Keratinocyte (primary cell): ENCODE results near the gene PDE6D. TPM values are rescaled to one million over a fixed set of nuclear protein-coding genes. Genes with fewer than 3 reads are reported as not detected.

Experiments used
- DNase-seq: peaks from one replicate; pipeline ENCODE4 v3.0.0-alpha.2; 2011; ENCODE audit warnings: low read depth, missing footprints, low spot score
- FAIRE-seq: peaks from 2 replicates; lab custom pipeline; 2011; peaks lifted over from hg19 to GRCh38; lab: Jason Lieb, UNC
- H2AFZ ChIP-seq: 2 replicates; pipeline ENCODE4 v1.6.0; 2012; ENCODE audit warnings: low read length, control low read depth, inconsistent platforms; ENCODE audit not compliant: control insufficient read depth
- H3K27ac ChIP-seq: 2 replicates; pipeline ENCODE4 v1.5.1; 2011; ENCODE audit warnings: low read length; ENCODE audit not compliant: control insufficient read depth, insufficient read depth
- H3K27me3 ChIP-seq: 3 replicates; pipeline ENCODE4 v1.6.0; 2011; ENCODE audit warnings: low read length; ENCODE audit not compliant: control insufficient read depth, insufficient read depth; ENCODE audit errors: extremely low read depth
- H3K36me3 ChIP-seq, 2 experiments: 2 replicates in 1 of 2; 3 replicates in 1 of 2; pipeline ENCODE4 v1.5.1; 2011; ENCODE audit warnings: low read length in 2 of 2, mild to moderate bottlenecking in 1 of 2; ENCODE audit not compliant: control insufficient read depth in 2 of 2, insufficient read depth in 2 of 2; ENCODE audit errors: extremely low read depth in 1 of 2
- H3K4me1 ChIP-seq: 3 replicates; pipeline ENCODE4 v1.5.1; 2011; ENCODE audit warnings: low read length; ENCODE audit not compliant: control insufficient read depth, insufficient read depth; ENCODE audit errors: extremely low read depth
- H3K4me2 ChIP-seq: 3 replicates; pipeline ENCODE4 v1.6.0; 2011; ENCODE audit warnings: low read depth, low read length; ENCODE audit not compliant: control insufficient read depth, insufficient read depth; ENCODE audit errors: extremely low read depth
- H3K4me3 ChIP-seq, 3 experiments: fragments of 200-600 bp in 1 of 3; sonication (generic) in 1 of 3; 2 replicates in 2 of 3; 3 replicates in 1 of 3; pipeline ENCODE4 v1.5.1; 2011 to 2016; ENCODE audit warnings: low read length in 3 of 3, mild to moderate bottlenecking in 3 of 3, control low read depth in 2 of 3, inconsistent platforms in 1 of 3, low read depth in 1 of 3, mixed read lengths in 1 of 3, mixed run types in 1 of 3, moderate library complexity in 1 of 3; ENCODE audit not compliant: control insufficient read depth in 2 of 3, insufficient read depth in 2 of 3; ENCODE audit errors: extremely low read depth in 1 of 3
- H3K79me2 ChIP-seq: 2 replicates; pipeline ENCODE4 v1.6.0; 2012; ENCODE audit warnings: low read length; ENCODE audit not compliant: control insufficient read depth, insufficient read depth
- H3K9ac ChIP-seq: 3 replicates; pipeline ENCODE4 v1.6.0; 2011; ENCODE audit warnings: low read length; ENCODE audit not compliant: control insufficient read depth, insufficient read depth; ENCODE audit errors: extremely low read depth
- H3K9me1 ChIP-seq: 3 replicates; pipeline ENCODE4 v1.6.0; 2011; ENCODE audit warnings: low read length; ENCODE audit not compliant: control insufficient read depth, insufficient read depth; ENCODE audit errors: extremely low read depth
- H3K9me3 ChIP-seq: 2 replicates; pipeline ENCODE4 v1.5.1; 2012; ENCODE audit warnings: low read depth, low read length; ENCODE audit not compliant: control insufficient read depth
- H4K20me1 ChIP-seq: 3 replicates; pipeline ENCODE4 v1.6.0; 2011; ENCODE audit warnings: low read length; ENCODE audit not compliant: control insufficient read depth, insufficient read depth; ENCODE audit errors: extremely low read depth
- EZH2 ChIP-seq: IDR thresholded peaks from one replicate; pipeline ENCODE4 v1.6.1; 2012; ENCODE audit warnings: inconsistent platforms, mild to moderate bottlenecking, low read length, moderate library complexity
- dilution Hi-C: fragments of 300-500 bp; cut with MboI; formaldehyde crosslinking; loops from one replicate; pipeline ENCODE4 v1.7.0; 2020; ENCODE audit warnings: low sequenced_read_pairs; ENCODE audit not compliant: extremely low pct_ligation_motif_present
- polyA plus RNA-seq, 5 experiments: library from polyadenylated mRNA; depleted of rRNA in 3 of 5; stranded (reverse) in 3 of 5; stranded (forward) in 1 of 5; unstranded in 1 of 5; fragments of >200 nt; gene quantifications; 1 replicate in 1 of 5; 2 replicates in 3 of 5; 3 replicates in 1 of 5; pipeline versions ENCODE4 v1.2.1 to v1.2.3, GENCODE V29; 2011 to 2012; ENCODE audit warnings: missing spikeins in 2 of 5, low read depth in 1 of 5, low replicate concordance in 1 of 5
- TF ChIP-seq, protein P1 (sequence below), 3 experiments: IDR thresholded peaks in 1 of 3; conservative IDR thresholded peaks in 1 of 3; optimal IDR thresholded peaks in 1 of 3; 2 replicates in 2 of 3; 3 replicates in 1 of 3; pipeline versions ENCODE3 to v1.5.1; 2011; ENCODE audit warnings: low read length in 3 of 3, mild to moderate bottlenecking in 3 of 3, moderate library complexity in 2 of 3, control low read depth in 1 of 3, inconsistent platforms in 1 of 3; ENCODE audit not compliant: insufficient read depth in 2 of 3; ENCODE audit errors: extremely low read depth in 1 of 3

PDE6D gene
- polyA plus RNA-seq, 1 donor (not counting 4 experiments of a cell fraction or from before 2014, with no cell fraction given) = 31.6 TPM

DNA sequence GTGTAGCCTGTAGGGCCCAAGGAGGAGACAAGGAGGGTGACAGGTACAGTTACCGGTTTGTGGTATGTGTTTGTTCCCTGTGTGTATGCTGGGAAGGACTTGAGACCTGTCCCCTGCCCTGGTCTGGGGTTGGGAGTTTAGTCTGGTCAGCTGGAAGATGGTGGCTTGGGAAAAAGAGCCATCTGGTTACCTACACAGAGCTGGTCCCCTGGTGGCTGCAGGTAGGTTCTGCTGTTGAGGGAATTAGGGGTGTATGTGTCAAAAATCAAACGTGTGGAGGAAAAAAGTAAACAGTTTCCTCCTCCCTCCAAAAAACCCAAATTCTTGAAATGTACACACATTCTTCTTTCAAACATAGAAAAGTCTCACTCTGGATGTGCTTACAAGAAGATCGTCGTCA, 48.5 kb downstream of the PDE6D start:
- Histone ChIP-seq H3K4me1 (no peaks in the 10 kb centered on the region), H3K79me2 (no peaks in the 10 kb centered on the region), H3K4me3 (no peak overlapping the region), H4K20me1 (no peaks in the 10 kb centered on the region), H3K4me2 (no peak overlapping the region), H3K9me3 (no peaks in the 10 kb centered on the region), H2AFZ (no peak overlapping the region), H3K36me3 (peaks cover 0 to 1% of the 10 kb centered on the region in 2 experiments), H3K9ac (no peak overlapping the region), H3K27me3 (no peaks in the 10 kb centered on the region), H3K27ac (no peak overlapping the region), H3K9me1 (no peaks in the 10 kb centered on the region)
- no peak for FAIRE-seq
- DNase-seq = no peak
- dilution Hi-C loops = no loop called here
- TF ChIP-seq, protein P1, sequence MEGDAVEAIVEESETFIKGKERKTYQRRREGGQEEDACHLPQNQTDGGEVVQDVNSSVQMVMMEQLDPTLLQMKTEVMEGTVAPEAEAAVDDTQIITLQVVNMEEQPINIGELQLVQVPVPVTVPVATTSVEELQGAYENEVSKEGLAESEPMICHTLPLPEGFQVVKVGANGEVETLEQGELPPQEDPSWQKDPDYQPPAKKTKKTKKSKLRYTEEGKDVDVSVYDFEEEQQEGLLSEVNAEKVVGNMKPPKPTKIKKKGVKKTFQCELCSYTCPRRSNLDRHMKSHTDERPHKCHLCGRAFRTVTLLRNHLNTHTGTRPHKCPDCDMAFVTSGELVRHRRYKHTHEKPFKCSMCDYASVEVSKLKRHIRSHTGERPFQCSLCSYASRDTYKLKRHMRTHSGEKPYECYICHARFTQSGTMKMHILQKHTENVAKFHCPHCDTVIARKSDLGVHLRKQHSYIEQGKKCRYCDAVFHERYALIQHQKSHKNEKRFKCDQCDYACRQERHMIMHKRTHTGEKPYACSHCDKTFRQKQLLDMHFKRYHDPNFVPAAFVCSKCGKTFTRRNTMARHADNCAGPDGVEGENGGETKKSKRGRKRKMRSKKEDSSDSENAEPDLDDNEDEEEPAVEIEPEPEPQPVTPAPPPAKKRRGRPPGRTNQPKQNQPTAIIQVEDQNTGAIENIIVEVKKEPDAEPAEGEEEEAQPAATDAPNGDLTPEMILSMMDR (optimal IDR thresholded peaks at IDR 0.05 in 1 of 3, IDR thresholded peaks at IDR 0.05 in 1 of 3, conservative IDR thresholded peaks at IDR 0.05 in 1 of 3; ENCODE audit: extremely low read depth in 1 of 3, insufficient read depth in 2 of 3, low read length in 3 of 3) = peak in 1 of 3 experiments; percentile 29
- no peak for TF ChIP-seq EZH2

DNA sequence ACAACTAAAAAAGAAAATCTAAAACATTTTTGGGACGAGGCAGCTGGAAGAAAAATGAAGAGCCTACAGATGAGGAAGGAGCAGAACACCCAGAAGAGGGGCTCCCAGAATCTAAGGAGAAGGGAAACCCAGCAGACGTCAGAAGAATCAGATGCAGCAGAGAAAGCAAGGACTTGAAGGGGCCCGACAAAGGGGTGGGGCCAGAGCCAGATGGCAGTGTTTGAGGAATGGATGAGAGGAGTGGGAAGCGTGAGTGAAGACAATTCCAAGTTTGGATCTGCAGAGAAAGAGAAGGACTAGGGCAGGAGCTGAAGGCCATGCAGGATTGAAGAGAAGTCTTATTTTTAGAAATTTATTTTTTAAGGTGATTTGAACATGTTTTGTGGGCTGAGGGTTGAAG, 53.5 kb downstream of the PDE6D start:
- Histone ChIP-seq H3K27ac (no peak overlapping the region), H4K20me1 (no peaks in the 10 kb centered on the region), H3K9me3 (no peaks in the 10 kb centered on the region), H3K4me3 (no peak overlapping the region), H3K4me1 (no peaks in the 10 kb centered on the region), H3K9ac (no peak overlapping the region), H2AFZ (no peak overlapping the region), H3K79me2 (no peaks in the 10 kb centered on the region), H3K4me2 (no peak overlapping the region), H3K9me1 (no peaks in the 10 kb centered on the region), H3K36me3 (no peaks in the 10 kb centered on the region), H3K27me3 (no peaks in the 10 kb centered on the region)
- dilution Hi-C loops = no loop called here
- no peak for TF ChIP-seq EZH2
- TF ChIP-seq, protein P1 (optimal IDR thresholded peaks at IDR 0.05 in 1 of 3, IDR thresholded peaks at IDR 0.05 in 1 of 3, conservative IDR thresholded peaks at IDR 0.05 in 1 of 3; ENCODE audit: extremely low read depth in 1 of 3, insufficient read depth in 2 of 3, low read length in 3 of 3) = no peak
- no peak for DNase-seq
- no peak for FAIRE-seq
